HG03064 (cell line): ENCODE measurements around the gene RMI2.
"Not testable (repeated sequence)": the region's sequence is repeated elsewhere in the genome, so short reads cannot be mapped to it uniquely, and the experiment has no call there.

ENCODE experiments used
- ATAC-seq: cut with Tn5 transposase; IDR thresholded peaks from one replicate; pipeline ENCODE4 v1.9.1; 2021; ENCODE audit warnings: low read depth; ENCODE audit not compliant: unreplicated experiment

RMI2 gene

GRCh38 chr16:11345040-11345862 lies at the start of gene RMI2:
Gene RMI2 (plus strand): TSS chr16:11345459. CDS start chr16:11345472, 13 bp downstream.
- ATAC-seq = peak; percentile 87

GRCh38 chr16:11295672-11296071 lies 49.6 kb upstream of the RMI2 start:
- no peak for ATAC-seq

GRCh38 chr16:11296351-11296705 lies 48.9 kb upstream of the RMI2 start:
- ATAC-seq = no peak

- ATAC-seq = peak; percentile 10
Measured at GRCh38 chr16:11296706-11297491, 48.4 kb upstream of the RMI2 start.

GRCh38 chr16:11297492-11298142 lies 47.6 kb upstream of the RMI2 start:
- peak; percentile 71 for ATAC-seq

GRCh38 chr16:11298143-11298900 lies 46.9 kb upstream of the RMI2 start:
- no peak for ATAC-seq

GRCh38 chr16:11298950-11299547 lies 46.2 kb upstream of the RMI2 start:
- ATAC-seq = not testable (repeated sequence)

- no peak for ATAC-seq
Measured at GRCh38 chr16:11299865-11300559, 45.2 kb upstream of the RMI2 start.

GRCh38 chr16:11300560-11300892 lies 44.7 kb upstream of the RMI2 start:
- ATAC-seq = no peak

- no peak for ATAC-seq
Measured at GRCh38 chr16:11301645-11302501, 43.4 kb upstream of the RMI2 start.

GRCh38 chr16:11302977-11303376 lies 42.3 kb upstream of the RMI2 start:
- no peak for ATAC-seq

- ATAC-seq = no peak
Measured at GRCh38 chr16:11303405-11304138, 41.7 kb upstream of the RMI2 start.

- ATAC-seq = no peak
Measured at GRCh38 chr16:11306381-11306780, 38.9 kb upstream of the RMI2 start.

GRCh38 chr16:11306997-11307638 lies 38.1 kb upstream of the RMI2 start:
- no peak for ATAC-seq

GRCh38 chr16:11307639-11308492 lies 37.4 kb upstream of the RMI2 start:
- ATAC-seq = no peak

GRCh38 chr16:11308493-11309283 lies 36.6 kb upstream of the RMI2 start:
- peak; percentile 31 for ATAC-seq
